K562 (cell line): ENCODE measurements around the gene ITGAD. TPM values are rescaled to one million over a fixed set of nuclear protein-coding genes. Genes with fewer than 3 reads are reported as not detected.

ENCODE experiments used
- ASH1L ChIP-seq: fragments of 450-650 bp; IDR thresholded peaks from 2 replicates; pipeline ENCODE4 v1.6.1; 2018; ENCODE audit warnings: borderline replicate concordance, mild to moderate bottlenecking, low read depth; ENCODE audit not compliant: partially characterized antibody
- KDM1A ChIP-seq, 2 experiments: fragments of 450-650 bp; IDR thresholded peaks; 2 replicates each; pipeline ENCODE4 v1.6.1; 2016; ENCODE audit warnings: mild to moderate bottlenecking in 2 of 2
- MAFF ChIP-seq: IDR thresholded peaks from 2 replicates; pipeline ENCODE4 v1.6.1; 2012; ENCODE audit warnings: low read length, improper control_type of control experiment
- MTA3 ChIP-seq: fragments of 450-650 bp; formaldehyde crosslinking; IDR thresholded peaks from 2 replicates; pipeline ENCODE4 v1.6.1; 2017; ENCODE audit warnings: mild to moderate bottlenecking, borderline replicate concordance
- OTX1 ChIP-seq: fragments of 450-650 bp; formaldehyde crosslinking; IDR thresholded peaks from 2 replicates; pipeline ENCODE4 v1.4.0; 2022; ENCODE audit warnings: mild to moderate bottlenecking
- TAF9B ChIP-seq: fragments of 450-650 bp; IDR thresholded peaks from 2 replicates; pipeline ENCODE4 v1.6.1; 2018; ENCODE audit warnings: mild to moderate bottlenecking; ENCODE audit not compliant: partially characterized antibody
- TAL1 ChIP-seq: fragments of 450-650 bp; IDR thresholded peaks from 2 replicates; pipeline ENCODE4 v1.6.1; 2016; ENCODE audit warnings: mild to moderate bottlenecking
- TRIM24 ChIP-seq, 2 experiments: fragments of 450-650 bp; IDR thresholded peaks; 2 replicates each; pipeline ENCODE4 v1.6.1; 2016
- ZNF140 ChIP-seq: fragments of 250-450 bp; sonication (Bioruptor Pico); IDR thresholded peaks from 2 replicates; pipeline ENCODE4 v1.8.0; 2021; ENCODE audit warnings: moderate library complexity, mild to moderate bottlenecking, inconsistent platforms
- polyA plus RNA-seq, 8 experiments: library from polyadenylated mRNA; depleted of rRNA in 4 of 8; stranded (reverse) in 5 of 8; unstranded in 3 of 8; fragments of >200 nt; fragmentation: Nextera tagmentation in 2 of 8; fragmentation: Illumina TruSeq in 1 of 8; extraction: Ambion mirVana in 2 of 8; extraction: Trizol in 1 of 8; gene quantifications; 2 replicates each; pipeline versions ENCODE4 v1.2.1 to v1.2.3, GENCODE V29; 2011 to 2014; ENCODE audit warnings: inconsistent platforms in 1 of 8, missing spikeins in 1 of 8
- total RNA-seq, 7 experiments: library from RNA; depleted of rRNA in 6 of 7; stranded (reverse); fragments of >200 nt in 6 of 7; fragmentation: Illumina TruSeq in 2 of 7; extraction: Trizol in 2 of 7; gene quantifications; 2 replicates each; pipeline versions ENCODE4 v1.2.1 to v1.2.3, GENCODE V29; 2011 to 2021; ENCODE audit warnings: low replicate concordance in 1 of 7
- TF ChIP-seq, protein P1 (sequence below): fragments of 450-650 bp; IDR thresholded peaks from 2 replicates; pipeline ENCODE4 v1.6.1; 2016; ENCODE audit warnings: low read depth
- TF ChIP-seq, protein P2 (sequence below): sonication (generic); formaldehyde crosslinking; IDR thresholded peaks from 2 replicates; pipeline ENCODE4 v1.8.1; 2022; ENCODE audit warnings: missing genetic modification reagents
- TF ChIP-seq, protein P3 (sequence below), 2 experiments: fragments of 450-650 bp; IDR thresholded peaks; 2 replicates each; pipeline ENCODE4 v1.6.1; 2016

ITGAD gene
- total and polyA plus RNA-seq, 9 of the 15 experiments (the other 6 are each of a cell fraction or from before 2014, with no cell fraction given): not detected

DNA sequence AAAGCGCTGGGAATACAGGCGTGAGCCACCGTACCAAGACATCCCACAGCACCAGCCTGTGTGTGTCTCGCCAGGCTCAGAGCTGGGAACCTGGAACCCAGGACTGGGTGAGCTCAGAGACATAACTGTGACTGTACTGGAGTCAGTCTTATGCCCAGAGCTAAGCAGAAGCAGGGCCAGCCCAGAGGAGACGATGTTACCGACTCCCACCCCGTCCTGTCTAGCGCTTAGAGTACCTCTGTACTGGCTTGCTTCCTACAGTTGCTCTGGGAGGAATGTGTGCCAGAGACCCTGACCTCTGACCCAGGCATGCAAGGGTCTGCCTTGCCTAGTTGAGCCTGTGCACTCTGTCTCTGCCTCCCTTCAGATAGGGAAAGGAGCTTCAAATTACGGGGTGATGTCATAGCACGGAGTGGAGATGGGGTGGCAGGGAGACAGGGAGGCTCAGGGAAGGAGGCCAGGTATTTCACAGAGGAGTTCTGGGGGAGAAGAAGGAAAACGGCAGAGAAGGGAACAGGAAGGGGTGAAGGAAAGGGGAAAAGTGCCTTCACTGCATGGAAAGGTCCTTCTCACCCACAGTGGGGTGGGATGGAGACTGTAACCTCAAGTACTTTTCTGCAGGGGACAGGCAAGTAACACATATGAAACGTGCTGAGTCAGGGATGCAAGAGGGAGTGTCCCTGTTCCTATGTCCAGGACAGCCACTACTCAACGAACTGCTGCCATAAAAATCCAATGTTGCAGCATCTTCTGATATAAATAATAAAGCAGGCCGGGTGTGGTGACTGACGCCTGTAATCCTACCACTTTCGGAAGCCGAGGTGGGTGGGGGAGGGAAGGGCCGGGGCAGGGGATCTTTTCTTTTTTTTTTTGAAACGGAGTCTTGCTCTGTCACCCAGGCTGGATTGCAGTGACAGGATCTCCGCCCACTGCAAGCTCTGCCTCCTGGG, 60.4 kb downstream of the ITGAD start (continued):
- TF ChIP-seq, protein P1, sequence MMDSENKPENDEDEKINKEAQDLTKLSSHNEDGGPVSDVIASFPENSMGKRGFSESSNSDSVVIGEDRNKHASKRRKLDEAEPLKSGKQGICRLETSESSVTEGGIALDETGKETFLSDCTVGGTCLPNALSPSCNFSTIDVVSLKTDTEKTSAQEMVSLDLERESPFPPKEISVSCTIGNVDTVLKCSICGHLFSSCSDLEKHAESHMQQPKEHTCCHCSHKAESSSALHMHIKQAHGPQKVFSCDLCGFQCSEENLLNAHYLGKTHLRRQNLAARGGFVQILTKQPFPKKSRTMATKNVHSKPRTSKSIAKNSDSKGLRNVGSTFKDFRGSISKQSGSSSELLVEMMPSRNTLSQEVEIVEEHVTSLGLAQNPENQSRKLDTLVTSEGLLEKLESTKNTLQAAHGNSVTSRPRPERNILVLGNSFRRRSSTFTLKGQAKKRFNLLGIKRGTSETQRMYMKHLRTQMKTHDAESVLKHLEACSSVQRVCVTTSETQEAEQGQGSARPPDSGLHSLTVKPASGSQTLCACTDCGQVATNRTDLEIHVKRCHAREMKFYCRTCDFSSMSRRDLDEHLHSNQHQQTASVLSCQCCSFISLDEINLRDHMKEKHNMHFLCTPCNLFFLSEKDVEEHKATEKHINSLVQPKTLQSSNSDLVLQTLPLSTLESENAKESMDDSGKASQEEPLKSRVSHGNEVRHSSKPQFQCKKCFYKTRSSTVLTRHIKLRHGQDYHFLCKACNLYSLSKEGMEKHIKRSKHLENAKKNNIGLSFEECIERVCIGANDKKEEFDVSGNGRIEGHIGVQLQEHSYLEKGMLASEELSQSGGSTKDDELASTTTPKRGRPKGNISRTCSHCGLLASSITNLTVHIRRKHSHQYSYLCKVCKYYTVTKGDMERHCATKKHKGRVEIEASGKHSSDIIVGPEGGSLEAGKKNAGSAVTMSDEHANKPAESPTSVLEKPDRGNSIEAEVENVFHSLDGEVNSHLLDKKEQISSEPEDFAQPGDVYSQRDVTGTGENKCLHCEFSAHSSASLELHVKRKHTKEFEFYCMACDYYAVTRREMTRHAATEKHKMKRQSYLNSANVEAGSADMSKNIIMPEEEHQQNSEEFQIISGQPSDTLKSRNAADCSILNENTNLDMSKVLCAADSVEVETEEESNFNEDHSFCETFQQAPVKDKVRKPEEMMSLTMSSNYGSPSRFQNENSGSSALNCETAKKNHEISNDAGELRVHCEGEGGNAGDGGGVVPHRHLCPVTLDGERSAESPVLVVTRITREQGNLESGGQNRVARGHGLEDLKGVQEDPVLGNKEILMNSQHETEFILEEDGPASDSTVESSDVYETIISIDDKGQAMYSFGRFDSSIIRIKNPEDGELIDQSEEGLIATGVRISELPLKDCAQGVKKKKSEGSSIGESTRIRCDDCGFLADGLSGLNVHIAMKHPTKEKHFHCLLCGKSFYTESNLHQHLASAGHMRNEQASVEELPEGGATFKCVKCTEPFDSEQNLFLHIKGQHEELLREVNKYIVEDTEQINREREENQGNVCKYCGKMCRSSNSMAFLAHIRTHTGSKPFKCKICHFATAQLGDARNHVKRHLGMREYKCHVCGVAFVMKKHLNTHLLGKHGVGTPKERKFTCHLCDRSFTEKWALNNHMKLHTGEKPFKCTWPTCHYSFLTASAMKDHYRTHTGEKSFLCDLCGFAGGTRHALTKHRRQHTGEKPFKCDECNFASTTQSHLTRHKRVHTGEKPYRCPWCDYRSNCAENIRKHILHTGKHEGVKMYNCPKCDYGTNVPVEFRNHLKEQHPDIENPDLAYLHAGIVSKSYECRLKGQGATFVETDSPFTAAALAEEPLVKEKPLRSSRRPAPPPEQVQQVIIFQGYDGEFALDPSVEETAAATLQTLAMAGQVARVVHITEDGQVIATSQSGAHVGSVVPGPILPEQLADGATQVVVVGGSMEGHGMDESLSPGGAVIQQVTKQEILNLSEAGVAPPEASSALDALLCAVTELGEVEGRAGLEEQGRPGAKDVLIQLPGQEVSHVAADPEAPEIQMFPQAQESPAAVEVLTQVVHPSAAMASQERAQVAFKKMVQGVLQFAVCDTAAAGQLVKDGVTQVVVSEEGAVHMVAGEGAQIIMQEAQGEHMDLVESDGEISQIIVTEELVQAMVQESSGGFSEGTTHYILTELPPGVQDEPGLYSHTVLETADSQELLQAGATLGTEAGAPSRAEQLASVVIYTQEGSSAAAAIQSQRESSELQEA: 0 out of 2 replicates have a peak, but pooled peaks have one; percentile 30
- TF ChIP-seq OTX1 (CRISPR knock-in tag) (peak; percentile 83; the same call in 1 of the 2 replicates), MTA3 (peak; percentile 66; the same call in 1 of the 2 replicates), ZNF140 (no peak), TRIM24 (IDR thresholded peaks at IDR 0.05) (0 out of 4 replicates have a peak, but pooled peaks have one; percentile 11 to 34), ASH1L (no peak), TAL1 (0 out of 2 replicates have a peak, but pooled peaks have one; percentile 18), KDM1A (IDR thresholded peaks at IDR 0.05) (peak; percentile 23 to 53; a peak in 2 of 4 replicates), TAF9B (peak; percentile 40), MAFF (peak; percentile 96)
- TF ChIP-seq, protein P2, sequence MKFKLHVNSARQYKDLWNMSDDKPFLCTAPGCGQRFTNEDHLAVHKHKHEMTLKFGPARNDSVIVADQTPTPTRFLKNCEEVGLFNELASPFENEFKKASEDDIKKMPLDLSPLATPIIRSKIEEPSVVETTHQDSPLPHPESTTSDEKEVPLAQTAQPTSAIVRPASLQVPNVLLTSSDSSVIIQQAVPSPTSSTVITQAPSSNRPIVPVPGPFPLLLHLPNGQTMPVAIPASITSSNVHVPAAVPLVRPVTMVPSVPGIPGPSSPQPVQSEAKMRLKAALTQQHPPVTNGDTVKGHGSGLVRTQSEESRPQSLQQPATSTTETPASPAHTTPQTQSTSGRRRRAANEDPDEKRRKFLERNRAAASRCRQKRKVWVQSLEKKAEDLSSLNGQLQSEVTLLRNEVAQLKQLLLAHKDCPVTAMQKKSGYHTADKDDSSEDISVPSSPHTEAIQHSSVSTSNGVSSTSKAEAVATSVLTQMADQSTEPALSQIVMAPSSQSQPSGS (CRISPR knock-in tag): peak; percentile 59; the same call in 1 of the 2 replicates
- TF ChIP-seq, protein P3, sequence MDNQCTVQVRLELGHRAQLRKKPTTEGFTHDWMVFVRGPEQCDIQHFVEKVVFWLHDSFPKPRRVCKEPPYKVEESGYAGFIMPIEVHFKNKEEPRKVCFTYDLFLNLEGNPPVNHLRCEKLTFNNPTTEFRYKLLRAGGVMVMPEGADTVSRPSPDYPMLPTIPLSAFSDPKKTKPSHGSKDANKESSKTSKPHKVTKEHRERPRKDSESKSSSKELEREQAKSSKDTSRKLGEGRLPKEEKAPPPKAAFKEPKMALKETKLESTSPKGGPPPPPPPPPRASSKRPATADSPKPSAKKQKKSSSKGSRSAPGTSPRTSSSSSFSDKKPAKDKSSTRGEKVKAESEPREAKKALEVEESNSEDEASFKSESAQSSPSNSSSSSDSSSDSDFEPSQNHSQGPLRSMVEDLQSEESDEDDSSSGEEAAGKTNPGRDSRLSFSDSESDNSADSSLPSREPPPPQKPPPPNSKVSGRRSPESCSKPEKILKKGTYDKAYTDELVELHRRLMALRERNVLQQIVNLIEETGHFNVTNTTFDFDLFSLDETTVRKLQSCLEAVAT (IDR thresholded peaks at IDR 0.05): peak; percentile 12 to 33; a peak in 2 of 4 replicates
